ENCODE data around the gene TMEM238.

TMEM238 gene

DNA sequence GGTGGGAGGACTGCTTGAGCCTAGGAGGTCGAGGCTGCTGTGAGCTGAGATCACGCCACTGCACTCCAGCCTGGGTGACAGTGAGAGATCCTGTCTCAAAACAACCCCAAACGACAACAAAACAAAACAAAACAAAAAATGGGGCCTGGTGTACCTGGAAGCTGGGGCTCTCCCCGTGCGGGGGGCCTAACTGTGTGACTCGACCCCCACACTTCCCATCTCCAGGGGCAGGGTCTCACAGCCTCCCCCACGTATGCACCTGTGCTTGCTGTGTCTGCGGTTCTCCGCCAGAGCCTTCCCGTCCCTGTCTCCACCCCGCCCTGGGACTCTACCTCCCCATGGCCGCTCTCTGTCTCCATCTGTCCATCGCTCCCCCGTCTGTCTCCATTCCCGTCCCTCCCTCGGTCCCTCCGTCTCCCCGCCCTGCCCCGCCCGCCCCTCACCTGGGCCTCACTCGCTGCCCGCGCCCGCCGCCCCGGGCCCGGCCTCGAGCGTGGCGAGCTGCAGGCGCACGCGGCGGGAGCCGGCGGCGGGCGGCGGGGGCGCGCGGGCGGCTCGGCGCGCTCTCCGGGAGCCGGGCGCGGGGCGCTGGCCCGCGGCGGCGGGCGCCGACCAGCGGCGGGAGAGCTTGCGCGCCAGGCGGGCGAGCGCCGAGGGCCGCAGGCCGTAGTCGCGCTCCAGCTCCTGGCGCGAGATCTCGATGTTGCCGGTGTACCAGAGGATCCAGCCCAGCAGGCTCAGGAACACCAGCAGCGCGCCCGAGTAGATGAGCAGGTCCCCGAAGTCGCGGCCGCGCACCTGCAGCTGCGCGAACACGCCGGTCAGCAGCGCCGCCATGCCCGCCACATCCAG lies 587 bp downstream of the TMEM238 start:
- H3K27ac ChIP-seq, result peak overlapping the region in 18 of 21 experiments; percentile 3 to 95 (median 91)
- H3K4me3 ChIP-seq, result peak overlapping the region; percentile 37 to 98 (median 96)

- H3K27ac ChIP-seq, result no peak overlapping the region
- H3K4me3 ChIP-seq, result no peak overlapping the region
Measured at GRCh38 chr19:55382522-55383054, 1.5 kb downstream of the TMEM238 start.

DNA sequence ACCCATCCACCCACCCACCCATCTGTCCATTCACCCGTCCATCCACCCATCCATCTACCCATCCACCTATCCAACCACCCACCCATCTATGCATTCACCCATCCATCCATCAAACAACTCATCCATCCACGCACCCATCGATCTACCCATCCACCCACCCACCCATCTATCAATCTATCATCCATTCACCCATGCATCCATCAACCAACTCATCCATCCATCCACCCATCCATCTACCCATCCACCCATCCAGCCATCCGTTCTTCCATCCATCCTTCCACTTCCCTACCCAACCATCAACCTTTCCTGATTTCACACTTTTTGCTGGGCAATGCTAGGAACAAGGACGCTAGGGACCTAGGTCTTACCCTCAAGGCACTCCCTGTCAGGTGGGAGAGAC lies 2.1 kb downstream of the TMEM238 start:
- Histone ChIP-seq H3K4me3 (no peak overlapping the region), H3K27ac (no peak overlapping the region)

DNA sequence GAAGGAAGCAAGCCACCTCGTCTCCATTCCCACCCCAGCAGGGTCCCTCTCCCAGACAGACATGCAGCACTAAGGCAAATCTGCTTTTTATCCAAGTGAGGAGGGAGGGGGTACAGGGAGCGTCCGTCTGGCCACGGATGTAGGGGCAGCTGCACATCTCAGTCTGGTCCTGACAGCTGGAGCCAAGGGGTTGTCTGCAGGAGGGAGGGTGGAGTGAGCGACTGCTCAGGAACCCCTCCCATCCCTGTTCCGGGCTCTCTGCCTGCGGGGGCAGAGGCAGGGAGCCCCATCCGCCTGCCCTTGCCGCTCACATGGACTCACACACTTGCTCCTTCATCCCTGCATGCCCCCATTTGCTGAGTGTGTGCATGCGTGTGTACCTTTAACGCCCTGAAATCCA lies 4.9 kb downstream of the TMEM238 start:
- Histone ChIP-seq H3K27ac (no peak overlapping the region), H3K4me3 (no peak overlapping the region)

DNA sequence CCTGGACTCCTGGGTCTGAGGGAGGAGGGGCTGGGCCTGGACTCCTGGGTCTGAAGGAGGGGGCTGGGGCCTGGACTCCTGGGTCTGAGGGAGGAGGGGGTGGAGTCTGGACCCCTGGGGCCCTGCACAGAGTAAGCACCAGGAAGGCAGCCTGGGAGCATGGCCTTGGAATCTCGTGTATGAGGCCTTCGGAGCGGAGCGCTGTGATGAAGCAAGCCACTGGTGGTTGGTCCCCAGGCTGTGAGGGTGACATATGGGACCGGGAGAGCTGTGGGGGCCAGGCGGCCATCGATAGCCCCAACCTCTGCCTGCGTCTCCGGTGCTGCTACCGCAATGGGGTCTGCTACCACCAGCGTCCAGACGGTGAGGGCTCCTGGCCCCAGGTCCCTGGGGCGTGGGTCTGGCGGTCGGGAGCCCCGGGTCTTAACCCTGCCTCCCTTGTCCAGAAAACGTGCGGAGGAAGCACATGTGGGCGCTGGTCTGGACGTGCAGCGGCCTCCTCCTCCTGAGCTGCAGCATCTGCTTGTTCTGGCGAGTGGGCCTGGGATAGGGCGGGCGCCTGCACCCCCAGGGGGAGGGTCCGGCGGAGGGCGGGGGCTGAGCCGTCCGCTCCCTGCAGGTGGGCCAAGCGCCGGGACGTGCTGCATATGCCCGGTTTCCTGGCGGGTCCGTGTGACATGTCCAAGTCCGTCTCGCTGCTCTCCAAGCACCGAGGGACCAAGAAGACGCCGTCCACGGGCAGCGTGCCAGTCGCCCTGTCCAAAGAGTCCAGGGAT lies 6.5 kb downstream of the TMEM238 start:
- no peak overlapping the region for H3K27ac ChIP-seq
- H3K4me3 ChIP-seq, result no peak overlapping the region

DNA sequence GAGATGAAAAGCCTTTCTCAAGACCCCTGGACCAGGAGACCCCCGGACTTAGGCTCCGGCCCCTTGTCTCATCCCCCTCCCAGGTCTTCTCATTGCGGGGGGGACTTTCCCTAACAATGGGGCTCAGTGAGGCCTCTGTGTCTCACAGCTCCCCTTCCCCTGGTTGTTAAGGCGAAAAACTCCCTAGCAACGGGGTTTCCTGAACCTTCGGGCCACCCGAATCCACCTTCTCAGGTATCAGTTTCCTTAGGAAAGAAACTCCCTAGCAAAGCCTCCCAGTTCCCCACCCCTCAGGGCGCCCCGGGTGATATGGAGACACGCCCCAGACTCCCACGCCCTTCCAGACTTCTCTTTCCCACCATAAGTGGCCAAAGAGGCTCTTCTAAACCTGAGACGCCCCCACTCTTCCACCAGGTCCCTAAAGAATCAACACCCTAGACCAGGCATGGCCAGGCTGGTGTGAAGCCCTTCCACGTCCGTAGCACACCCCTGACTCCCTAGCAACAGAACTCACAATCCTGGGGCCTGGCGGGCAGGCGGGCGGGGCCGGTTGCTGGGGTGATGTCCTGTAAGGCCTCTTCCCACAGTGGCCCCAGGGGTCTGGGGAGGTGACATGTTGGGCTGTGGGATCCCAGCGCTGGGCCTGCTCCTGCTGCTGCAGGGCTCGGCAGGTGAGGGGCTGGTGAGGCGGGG lies 7.7 kb downstream of the TMEM238 start, which contains the start of gene TMEM190:
Gene TMEM190 (plus strand): TSS at position 586 of the 693 bp plus-strand sequence. CDS start 28 bp downstream, at position 614.
- Histone ChIP-seq H3K4me3 (no peak within 1 kb of the TSS), H3K27ac (no peak within 1 kb of the TSS)

- Histone ChIP-seq H3K27ac (no peak overlapping the region), H3K4me3 (no peak overlapping the region)
Measured at GRCh38 chr19:55373993-55374757, 9.9 kb downstream of the TMEM238 start.

DNA sequence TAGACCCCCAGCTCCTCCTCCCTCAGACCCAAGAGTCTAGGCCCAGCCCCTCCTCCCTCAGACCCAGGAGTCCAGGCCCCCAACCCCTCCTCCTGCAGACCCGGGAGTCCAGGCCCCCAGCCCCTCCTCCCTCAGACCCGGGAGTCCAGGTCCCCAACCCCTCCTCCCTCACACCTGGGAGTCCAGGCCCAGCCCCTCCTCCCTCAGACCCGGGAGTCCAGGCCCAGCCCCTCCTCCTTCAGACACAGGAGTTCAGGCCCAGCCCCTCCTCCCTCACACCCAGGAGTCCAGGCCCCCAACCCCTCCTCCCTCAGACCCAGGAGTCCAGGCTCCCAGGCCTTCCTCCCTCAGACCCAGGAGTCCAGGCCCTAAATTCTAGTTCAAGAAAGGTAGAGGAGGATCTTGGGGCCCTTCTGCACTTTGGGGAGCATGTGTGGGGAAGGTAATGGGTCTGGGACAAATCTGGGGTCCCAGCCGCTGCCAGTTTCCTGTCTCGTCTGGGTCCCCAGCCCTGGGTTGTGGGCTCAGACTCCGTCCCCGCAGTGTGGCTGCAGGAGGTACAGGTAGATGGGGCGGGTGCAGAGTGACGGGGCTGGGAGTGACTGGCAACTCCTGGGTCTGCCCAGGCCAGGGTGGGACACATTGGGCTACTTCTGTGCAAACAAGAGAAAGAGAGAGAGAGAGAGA lies 10.6 kb downstream of the TMEM238 start:
- H3K4me3 ChIP-seq, result no peak overlapping the region
- H3K27ac ChIP-seq, result no peak overlapping the region

- Histone ChIP-seq H3K27ac (no peak overlapping the region), H3K4me3 (no peak overlapping the region)
Measured at GRCh38 chr19:55372316-55373081, 11.6 kb downstream of the TMEM238 start.

GRCh38 chr19:55370305-55370988 lies 13.6 kb downstream of the TMEM238 start, which contains the start of gene IL11:
Gene IL11, minus strand, starts transcription at chr19:55370463. Its CDS starts 153 bp downstream, at chr19:55370310.
- Histone ChIP-seq H3K4me3 (peak within 1 kb of the TSS; percentile 10 to 38 (median 28)), H3K27ac (peak within 1 kb of the TSS in 3 of 21 experiments; percentile 5 to 55 (median 39))

GRCh38 chr19:55369653-55370304 lies 14.3 kb downstream of the TMEM238 start:
- peak overlapping the region in 2 of 21 experiments; percentile 39 to 55 for H3K27ac ChIP-seq
- H3K4me3 ChIP-seq, result peak overlapping the region; percentile 3 to 38 (median 28)

DNA sequence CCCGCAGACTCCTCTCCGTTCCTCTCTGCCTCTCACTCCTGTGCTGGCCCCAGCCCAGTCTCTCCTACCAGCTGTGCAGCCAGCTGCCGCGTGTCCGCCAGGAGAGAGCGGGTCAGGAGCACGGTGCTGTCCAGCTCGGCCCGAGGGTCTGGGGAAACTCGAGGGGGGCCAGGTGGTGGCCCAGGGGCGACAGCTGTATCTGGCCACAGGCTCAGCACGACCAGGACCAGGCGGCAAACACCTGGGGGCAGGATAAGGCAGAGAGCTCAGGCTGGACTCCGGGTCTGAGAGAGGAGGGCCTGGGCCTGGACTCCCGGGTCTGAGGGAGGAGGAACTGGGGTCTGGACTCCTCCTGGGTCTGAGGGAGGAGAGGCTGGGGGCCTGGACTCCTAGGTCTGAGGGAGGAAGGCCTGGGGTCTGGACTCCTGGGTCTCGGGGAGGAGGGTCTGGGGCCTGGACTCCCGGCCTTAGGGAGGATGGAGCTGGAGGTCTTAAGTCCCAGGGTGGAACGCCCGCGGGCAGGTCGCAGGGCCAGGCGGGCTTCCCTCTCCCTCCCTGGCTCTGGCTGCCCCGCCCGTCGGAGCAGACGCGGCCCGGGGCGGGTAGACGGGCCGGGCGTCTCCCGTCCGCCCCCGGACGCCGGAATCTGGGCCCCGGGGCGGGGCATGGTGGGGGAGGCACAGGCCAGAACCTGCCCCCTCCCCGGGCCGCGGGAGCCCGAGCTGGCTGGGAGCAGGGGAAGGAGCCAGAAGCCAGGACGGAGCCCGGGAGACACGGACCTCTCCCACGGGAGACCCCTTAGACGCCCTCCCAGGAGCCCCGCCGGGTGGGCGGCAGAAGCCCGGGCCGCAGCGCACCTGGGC lies 15.2 kb downstream of the TMEM238 start:
- Histone ChIP-seq H3K27ac (peak overlapping the region in 2 of 21 experiments; percentile 7 to 33), H3K4me3 (peak overlapping the region in 6 of 7 experiments; percentile 9 to 38 (median 18))

GRCh38 chr19:55368106-55368505 lies 16.0 kb downstream of the TMEM238 start:
- Histone ChIP-seq H3K4me3 (no peak overlapping the region), H3K27ac (no peak overlapping the region)

DNA sequence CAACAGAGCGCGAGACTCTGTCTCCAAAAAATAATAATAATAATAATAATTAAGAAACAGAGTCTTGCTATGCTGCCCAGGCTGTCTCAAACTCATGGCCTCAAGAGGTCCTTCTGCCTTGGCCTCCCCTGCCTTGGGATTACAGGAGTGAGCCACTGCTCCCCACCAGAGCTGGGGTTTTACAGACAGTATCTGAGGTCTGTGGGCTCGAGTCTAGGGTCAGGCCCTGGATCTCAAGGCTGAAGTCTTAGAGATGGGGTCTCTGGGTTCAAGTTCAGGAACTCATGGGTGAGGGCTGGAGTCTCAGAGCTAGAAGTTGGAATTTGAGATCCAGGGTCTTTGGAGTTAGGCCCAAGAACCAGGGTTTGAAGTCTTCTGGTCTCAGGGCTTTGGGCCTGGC lies 17.3 kb downstream of the TMEM238 start:
- Histone ChIP-seq H3K4me3 (no peak overlapping the region), H3K27ac (no peak overlapping the region)

DNA sequence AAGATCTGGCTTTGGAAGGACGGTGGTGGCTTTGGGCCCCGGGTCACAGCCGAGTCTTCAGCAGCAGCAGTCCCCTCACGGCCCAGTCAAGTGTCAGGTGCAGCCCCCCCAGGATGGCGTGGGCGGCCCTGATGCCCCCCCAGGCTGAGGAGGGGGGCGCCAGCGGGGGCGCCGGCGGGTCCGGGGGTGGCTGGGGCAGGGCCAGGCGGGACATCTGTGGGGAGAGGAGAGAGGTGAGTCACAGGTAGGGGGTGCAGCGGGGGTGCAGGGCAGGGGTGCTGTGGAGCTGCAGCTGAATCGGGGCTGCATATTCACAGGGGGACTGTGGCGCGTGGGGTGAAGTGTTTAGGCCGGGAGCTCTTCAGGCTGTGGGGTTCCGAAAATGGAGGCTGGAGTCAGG lies 18.1 kb downstream of the TMEM238 start:
- H3K27ac ChIP-seq, result no peak overlapping the region
- no peak overlapping the region for H3K4me3 ChIP-seq

DNA sequence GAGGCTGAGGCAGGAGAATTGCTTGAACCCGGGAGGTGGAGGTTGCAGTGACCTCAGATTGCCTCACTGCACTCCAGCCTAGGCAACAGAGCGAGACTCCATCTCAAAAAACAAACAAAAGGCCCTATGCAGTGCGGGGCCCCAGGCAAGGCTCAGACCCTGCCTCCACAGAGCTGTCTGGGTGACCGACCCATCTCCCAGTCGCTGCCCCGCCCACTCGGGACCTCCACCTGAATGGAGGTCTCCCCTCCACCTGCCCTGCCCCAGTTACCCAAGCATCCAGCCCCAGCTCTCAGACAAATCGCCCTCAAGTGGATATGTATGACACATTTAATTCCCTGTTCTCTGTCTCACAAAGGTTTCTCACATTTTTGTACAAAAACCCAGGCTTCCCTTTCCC lies 18.8 kb downstream of the TMEM238 start:
- Histone ChIP-seq H3K4me3 (no peak overlapping the region), H3K27ac (no peak overlapping the region)

All from skin epidermis (tissue), 12 donors.